Transverse colon (tissue), 4 donors: ENCODE data around the gene SLIT3.

Experiments
- CTCF ChIP-seq, 5 experiments: fragments of 200-600 bp in 3 of 5; fragments of 450-650 bp in 2 of 5; sonication (generic) in 3 of 5; IDR thresholded peaks; 1 replicate in 2 of 5; 2 replicates in 3 of 5; pipeline ENCODE4 v1.5.1; 2016 to 2017; ENCODE audit warnings: antibody characterized with exemption in 5 of 5, inconsistent platforms in 3 of 5, mild to moderate bottlenecking in 2 of 5, moderate library complexity in 1 of 5
- EP300 ChIP-seq: sonication (generic); formaldehyde crosslinking; IDR thresholded peaks from one replicate; pipeline ENCODE4 v1.6.1; 2017; ENCODE audit warnings: antibody characterized with exemption, low read depth
- POLR2A ChIP-seq: fragments of 450-650 bp; IDR thresholded peaks from one replicate; pipeline ENCODE4 v1.6.1; 2016; ENCODE audit warnings: antibody characterized with exemption, mild to moderate bottlenecking, moderate library complexity
- POLR2AphosphoS5 ChIP-seq, 3 donors: sonication (generic); formaldehyde crosslinking; IDR thresholded peaks; one replicate each; pipeline ENCODE4 v1.6.1; 2016; ENCODE audit warnings: antibody characterized with exemption in 3 of 3

- TF ChIP-seq CTCF (IDR thresholded peaks at IDR 0.05) (no peak), POLR2AphosphoS5 (IDR thresholded peaks at IDR 0.05) (no peak), EP300 (no peak), POLR2A (no peak)
These were observed 504.1 kb downstream of the SLIT3 start for GRCh38 chr5:168796593-168797580.
